Activated naive CD4-positive, alpha-beta T cell treated with anti-CD3 and anti-CD28 coated beads, Interleukin-2, amount 50 U/mL, for 72 hours (primary cell): Measurements from ENCODE around the gene LZTS2. TPM values are rescaled to one million over a fixed set of nuclear protein-coding genes. Genes with fewer than 3 reads are reported as not detected.

Experiments used
- ATAC-seq, 2 donors: fragments of 150-1000 bp; cut with Tn5 transposase; 2 replicates each; pipeline ENCODE4 v1.10.0; 2021; ENCODE audit warnings: mild to moderate bottlenecking in 2 of 2, moderate library complexity in 2 of 2
- DNase-seq, 2 donors: peaks; one replicate each; pipeline ENCODE4 v3.0.0; 2021 to 2022; ENCODE audit warnings: low spot score in 2 of 2
- H3K27ac Mint-ChIP-seq, 2 donors: one replicate each; pipeline ENCODE4 v1.8.0; 2022; ENCODE audit warnings: mild to moderate bottlenecking in 2 of 2, mixed read lengths in 2 of 2
- H3K36me3 Mint-ChIP-seq, 2 donors: one replicate each; pipeline ENCODE4 v1.8.0; 2022; ENCODE audit warnings: mixed read lengths in 2 of 2
- H3K9me3 Mint-ChIP-seq, 2 donors: one replicate each; pipeline ENCODE4 v1.8.0; 2022; ENCODE audit warnings: mixed read lengths in 2 of 2
- total RNA-seq, 2 donors: library from RNA; stranded (reverse); gene quantifications; one replicate each; pipeline ENCODE4 v1.2.3, GENCODE V29; 2022

The LZTS2 gene
- total RNA-seq, 2 donors from 2014 or later = 6.8 to 19.2 TPM

DNA sequence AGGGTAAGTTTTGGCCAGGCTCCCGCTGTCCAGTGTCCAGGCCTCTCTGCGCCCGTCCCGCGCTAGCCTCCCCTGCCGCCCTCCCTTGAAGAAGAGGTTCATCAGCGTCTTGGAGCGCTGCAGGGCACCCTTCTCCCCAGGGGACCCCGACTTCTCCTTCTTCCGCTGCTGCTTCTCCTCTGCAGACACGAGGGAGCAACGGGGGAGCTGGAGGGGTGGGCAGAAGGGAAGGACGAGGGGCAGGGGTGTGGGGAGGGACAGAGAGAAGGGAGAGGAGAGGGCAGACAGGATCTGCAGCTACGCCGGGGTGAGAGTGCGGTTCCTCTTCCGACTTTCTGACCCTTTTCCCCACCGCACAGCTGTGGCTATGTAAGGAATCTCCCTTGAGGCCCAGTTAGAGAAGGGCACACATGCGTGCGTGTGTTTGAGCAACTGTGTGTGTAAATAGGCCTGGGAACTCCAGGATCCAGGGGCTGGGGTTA is 18.6 kb downstream of the LZTS2 start:
- Mint-ChIP-seq H3K27ac (no peak overlapping the region), H3K9me3 (no peaks in the 10 kb centered on the region), H3K36me3 (no peaks in the 10 kb centered on the region)
- ATAC-seq (no peak), DNase-seq (no peak)

DNA sequence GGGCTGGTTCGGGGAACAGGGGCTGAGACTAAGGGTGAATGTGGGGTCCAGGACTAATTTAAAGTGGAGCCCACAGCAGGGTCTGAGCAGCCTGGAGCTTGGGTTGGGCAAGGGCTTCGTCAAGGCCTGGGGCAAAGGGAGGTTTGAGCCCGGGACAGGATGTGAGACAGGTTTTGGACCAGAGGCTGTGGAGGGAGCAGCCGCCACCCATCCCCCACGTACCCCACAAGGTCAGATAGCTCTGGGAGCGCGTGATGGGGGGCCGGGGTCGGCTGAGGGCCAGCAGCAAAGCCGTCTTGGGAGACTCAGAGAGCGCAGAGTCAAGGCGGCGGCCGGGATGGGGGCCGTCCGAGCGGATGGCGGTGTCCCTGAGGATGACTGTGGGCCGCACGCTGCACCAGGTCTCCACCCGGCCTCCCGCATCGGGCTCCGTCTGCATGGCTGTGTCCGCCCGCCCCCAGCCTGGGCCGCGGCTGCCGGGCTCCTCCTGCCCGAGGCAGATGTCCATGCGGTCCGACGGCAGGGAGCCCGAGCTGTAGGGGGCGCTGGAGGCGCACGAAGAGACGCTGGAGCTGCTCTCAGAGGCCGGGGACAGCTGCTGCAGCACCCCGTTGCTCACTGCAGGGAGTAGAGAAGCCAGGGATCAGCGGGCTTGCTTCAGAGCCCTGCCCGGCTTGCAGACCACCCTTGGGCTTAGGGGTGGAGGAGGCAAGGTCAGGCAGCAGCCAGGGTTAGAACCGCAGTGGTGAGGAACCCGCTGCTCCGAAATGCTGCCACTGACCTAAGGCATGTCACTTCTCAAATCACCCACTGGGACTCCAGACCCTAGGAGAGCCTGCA is 19.2 kb downstream of the LZTS2 start:
- H3K27ac Mint-ChIP-seq = no peak overlapping the region
- H3K9me3 Mint-ChIP-seq = no peaks in the 10 kb centered on the region
- DNase-seq (peak; percentile 71 to 93), ATAC-seq (peak; percentile 81 to 82)
- no peaks in the 10 kb centered on the region for H3K36me3 Mint-ChIP-seq

DNA sequence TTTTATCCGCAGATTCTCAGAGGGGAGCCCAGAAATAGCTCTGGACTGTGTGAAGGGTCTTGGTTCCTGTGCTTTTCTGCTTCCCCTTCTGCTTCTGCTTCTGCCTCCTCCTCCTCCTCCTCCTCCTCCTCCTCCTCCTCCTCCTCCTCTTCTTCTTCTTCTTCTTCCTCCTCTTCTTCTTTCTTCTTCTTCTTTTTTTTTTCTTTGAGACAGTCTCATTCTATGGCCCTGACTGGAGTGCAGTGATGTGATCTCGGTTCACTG is 19.8 kb downstream of the LZTS2 start:
- no peaks in the 10 kb centered on the region for H3K9me3 Mint-ChIP-seq
- DNase-seq = no peak
- H3K36me3 Mint-ChIP-seq = no peaks in the 10 kb centered on the region
- ATAC-seq = no peak
- H3K27ac Mint-ChIP-seq = no peak overlapping the region

DNA sequence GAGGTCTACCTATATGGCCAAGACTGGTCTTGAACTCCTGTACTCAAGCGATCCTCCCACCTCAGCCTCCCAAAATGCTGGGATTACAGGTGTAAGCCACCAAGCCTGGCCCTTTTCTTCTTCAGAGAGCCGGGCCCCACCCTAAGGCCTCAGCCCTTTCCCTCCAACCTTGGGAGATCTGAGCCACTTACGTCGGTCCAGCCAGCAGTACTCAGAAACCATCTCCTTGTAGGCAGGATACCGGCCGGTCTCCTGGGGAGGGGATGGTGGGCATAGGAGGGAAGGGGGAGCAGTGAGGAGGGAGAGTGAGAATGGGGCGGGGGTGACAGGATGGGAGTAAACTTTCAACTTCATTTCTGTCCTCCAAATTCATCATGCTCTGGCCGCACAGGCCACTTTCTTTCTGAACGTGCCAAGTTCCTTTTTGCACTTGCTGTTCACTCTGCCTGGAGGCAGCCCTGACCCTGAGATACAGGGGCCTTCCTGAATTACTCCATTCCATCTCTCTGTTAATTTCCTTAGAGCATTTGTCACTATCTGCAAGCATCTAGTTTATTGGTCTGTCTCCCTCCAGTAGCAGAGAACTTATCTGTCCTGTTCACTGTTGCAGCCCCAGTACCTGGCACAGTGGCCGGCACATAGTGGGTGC is 20.9 kb downstream of the LZTS2 start:
- Mint-ChIP-seq H3K36me3 (no peaks in the 10 kb centered on the region), H3K27ac (no peak overlapping the region), H3K9me3 (no peaks in the 10 kb centered on the region)
- no peak for ATAC-seq
- no peak for DNase-seq

DNA sequence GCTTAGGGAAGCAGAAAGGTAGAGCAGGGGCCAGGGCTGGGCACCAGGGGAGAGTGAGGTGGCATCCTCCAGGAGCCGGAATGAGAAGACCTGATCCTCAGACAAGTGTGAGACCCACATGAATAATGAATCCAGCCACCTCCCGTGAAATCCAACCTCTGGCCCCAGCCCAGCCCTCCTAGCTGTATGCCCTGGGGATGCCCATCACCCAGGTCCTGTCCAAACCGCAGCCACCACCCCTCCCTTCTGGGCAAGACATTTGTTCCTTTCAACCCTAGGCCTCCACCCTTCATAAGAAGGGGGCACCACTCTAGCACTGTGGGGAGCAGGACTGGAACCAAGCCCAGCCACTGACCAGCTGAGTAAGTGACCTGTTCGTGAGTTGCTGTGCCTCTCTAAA is 21.6 kb downstream of the LZTS2 start:
- H3K27ac Mint-ChIP-seq = no peak overlapping the region
- DNase-seq = no peak
- H3K9me3 Mint-ChIP-seq = no peaks in the 10 kb centered on the region
- H3K36me3 Mint-ChIP-seq = no peaks in the 10 kb centered on the region
- no peak for ATAC-seq

DNA sequence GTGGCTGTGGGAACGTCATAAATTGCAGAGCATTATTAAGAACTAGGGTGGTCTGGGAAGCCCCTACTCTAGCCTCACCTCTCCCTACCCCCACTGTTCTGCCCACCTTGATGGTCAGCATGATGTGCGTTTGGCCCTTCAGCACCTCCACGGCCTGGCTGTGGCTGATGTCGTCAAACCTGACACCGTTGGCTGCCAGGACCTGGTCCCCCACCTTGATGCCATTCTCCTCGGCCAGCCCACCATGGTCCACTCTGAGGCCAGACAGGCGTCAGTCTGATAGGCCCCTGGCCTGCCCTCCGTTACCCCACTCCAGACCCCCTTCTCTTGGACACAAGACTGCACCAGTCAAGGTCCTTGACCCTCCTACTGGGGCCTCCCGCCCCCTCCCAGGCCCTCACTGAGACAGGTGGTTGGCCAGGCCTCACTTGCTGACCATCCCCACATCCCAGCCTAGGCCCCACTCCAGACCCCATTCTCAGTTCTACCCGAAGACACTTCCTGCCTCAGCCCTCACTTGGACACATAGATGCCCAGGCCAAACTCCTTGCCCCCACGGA is 22.2 kb downstream of the LZTS2 start:
- no peak for DNase-seq
- Mint-ChIP-seq H3K27ac (no peak overlapping the region), H3K36me3 (no peaks in the 10 kb centered on the region), H3K9me3 (no peaks in the 10 kb centered on the region)
- ATAC-seq = no peak

DNA sequence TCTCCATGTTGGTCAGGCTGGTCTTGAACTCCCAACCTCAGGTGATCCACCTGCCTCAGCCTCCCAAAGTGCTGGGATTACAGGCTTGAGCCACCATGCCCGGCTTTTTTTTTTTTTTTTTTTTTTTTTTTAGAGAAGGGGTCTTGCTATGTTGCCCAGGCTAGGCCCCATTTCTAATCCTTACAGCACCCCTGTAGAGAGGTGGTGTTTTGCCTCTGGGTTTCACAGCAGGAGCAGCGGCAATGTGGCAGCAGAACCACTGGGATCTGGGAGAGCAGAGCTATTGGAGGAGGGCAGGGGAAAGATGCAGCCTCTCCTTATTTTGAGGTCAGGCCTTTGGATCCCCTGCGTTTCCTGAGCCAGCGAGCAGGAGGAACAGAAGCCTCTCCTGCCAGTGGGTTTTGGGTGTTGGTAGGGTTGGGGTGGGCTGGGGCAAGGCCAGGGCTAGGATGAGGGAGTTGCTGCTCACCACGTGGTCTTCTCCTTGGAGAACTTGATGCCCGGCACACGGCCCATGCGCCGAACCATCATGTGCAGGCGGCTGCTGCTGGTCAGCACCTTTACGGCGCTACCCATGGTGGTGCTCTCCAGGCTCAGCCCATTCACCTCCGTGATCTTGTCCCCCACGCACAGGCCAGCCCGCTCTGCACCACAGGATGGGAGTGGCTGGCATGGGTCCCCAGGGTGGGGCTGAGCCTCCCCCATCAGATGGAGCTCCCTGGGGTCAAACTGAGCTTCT is 23.5 kb downstream of the LZTS2 start:
- Mint-ChIP-seq H3K9me3 (no peaks in the 10 kb centered on the region), H3K27ac (peak overlapping the region in 1 of 2 donors; percentile 50), H3K36me3 (no peaks in the 10 kb centered on the region)
- no peak for ATAC-seq
- no peak for DNase-seq

DNA sequence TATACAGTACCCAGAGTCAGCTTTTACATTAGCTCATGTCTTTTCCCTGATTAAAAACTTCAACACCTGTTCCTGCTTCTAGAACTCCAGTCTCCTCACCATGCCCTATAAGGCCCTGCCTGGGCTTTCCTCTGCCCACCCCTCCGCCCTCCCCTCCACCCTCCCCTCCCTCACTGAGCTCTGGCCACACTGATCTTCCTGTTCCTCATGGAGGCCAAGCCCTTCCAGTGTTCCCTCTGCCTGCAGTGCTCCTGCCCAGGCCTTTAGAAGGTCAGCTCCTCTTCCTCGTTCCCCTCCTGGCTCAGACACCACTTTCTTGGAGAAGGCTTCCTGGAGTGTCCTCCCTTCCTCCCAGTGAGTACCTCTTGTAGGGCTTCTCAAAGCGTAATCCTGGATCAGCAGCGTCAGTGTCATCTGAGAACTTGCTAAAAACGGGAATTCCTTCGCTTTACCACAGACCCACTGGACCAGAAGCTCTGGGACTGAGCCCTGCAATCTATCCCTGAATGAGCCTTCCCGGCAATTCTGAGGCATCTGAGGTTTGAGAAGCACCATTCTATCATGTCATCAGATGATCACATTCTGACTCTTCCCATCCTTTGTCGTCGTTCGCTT is 27.6 kb downstream of the LZTS2 start:
- ATAC-seq (no peak), DNase-seq (no peak)
- no peaks in the 10 kb centered on the region for H3K9me3 Mint-ChIP-seq
- no peaks in the 10 kb centered on the region for H3K36me3 Mint-ChIP-seq
- H3K27ac Mint-ChIP-seq = no peak overlapping the region

DNA sequence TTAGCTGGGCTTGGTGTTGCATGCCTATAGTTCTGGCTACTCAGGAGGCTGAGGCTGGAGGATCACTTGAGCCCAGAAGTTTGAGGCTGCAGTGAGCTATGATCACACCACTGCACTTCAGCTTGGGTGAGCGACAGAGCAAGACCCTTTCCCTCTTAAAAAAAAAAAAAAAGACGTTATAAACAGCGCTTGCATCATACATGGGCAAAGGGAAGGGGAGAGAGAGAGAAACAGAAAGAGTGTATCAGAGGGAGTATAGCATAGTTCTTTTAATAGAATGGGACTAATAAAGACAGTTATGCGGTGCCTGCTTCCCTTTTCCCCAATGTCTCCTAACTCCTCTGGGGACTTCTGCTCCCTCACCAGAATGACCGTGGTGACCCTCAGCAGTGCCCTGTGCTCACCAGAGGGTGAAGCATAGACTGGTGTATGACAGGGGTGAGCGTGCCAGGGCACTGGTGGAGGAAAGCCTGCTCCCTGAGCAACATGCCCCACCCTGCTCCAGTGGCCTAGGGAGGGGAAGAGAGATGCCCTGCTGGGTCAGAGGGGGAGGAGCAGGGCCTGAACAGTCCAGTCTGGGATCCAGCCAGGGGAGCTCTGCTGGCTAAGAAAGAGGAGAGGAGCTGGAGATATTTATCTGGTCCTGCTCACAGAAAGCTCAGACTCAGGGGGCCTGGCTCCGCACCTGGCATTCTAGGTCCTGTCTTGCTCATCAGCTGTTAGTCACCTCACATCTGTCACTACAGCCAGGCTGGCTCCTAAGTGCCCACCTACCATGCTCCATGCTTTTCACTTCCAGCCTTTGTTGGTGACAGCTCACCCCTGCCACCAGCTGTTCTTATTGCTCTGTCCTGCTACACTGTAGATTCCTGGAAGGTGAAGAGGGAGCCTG is 29.1 kb downstream of the LZTS2 start:
- no peaks in the 10 kb centered on the region for H3K9me3 Mint-ChIP-seq
- H3K36me3 Mint-ChIP-seq = no peaks in the 10 kb centered on the region
- ATAC-seq (no peak), DNase-seq (no peak)
- no peak overlapping the region for H3K27ac Mint-ChIP-seq

DNA sequence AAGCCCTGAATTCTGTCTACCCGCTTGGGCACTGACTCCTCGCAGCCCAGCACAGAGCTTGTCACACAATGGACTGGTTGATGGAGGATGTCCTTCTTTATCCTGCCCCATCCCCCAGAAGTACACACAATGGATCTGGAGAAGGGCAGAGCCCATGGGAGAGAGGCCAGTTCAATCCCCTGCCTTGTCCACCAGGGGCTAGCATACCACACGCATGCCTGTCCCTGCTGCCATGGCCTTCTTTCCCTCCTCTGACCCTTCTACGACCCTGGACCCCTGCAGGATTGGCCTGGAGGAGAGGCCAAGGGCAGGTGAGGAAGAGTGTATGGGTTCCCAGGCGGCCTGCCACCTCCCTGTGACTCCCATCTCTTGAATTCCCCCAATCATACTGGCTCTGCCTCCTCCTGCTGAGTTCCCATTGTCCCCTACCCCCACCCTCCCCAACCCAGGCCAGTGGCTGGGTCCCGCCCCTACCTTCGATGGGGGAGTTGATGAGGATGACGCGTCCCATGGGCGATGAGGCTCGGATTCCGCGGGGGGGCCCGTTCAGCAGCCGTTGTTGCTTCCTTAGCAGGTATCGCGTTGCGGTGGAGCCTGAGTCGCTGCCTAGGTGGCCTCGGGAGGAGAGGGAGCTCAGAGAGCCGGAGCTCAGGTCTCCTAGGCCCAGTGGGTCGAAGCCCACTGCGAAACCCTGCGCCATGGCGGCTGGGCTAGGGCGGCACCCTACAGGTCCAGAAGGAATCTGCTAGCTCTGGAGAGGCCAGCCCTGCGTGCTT is 30.1 kb downstream of the LZTS2 start:
- Mint-ChIP-seq H3K9me3 (no peaks in the 10 kb centered on the region), H3K36me3 (no peaks in the 10 kb centered on the region)
- no peak for ATAC-seq

DNA sequence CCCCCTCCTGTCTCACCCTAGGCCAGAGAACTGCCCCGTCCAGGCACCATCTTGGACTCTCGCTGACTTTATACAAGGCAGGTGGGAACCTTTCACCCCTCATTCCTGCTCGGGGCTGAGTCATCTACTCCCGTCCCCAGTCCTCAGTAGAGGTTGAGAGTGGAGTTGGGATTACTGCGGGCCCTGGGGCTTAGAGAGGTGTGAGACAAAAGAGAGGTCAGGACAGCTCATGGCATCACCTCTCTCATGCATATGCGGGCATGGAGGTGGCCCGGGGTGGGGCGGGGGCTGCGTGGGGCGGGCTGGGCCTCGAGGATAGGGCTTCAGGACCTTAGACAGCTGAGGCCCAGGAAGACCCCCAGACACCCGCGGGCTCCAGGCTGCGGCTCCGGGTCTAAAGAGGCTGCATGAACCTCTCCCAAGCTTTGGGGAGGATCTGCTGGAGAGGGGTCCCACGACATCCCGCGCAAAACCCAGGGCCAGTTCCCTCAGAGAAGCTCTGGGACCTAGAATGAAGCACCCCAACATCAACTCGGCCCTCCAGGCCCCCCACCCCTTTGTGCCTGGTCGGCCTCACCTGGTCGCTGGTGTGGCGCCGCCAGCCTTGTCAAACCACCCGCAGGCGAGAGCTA is 31.0 kb downstream of the LZTS2 start:
- Mint-ChIP-seq H3K36me3 (no peaks in the 10 kb centered on the region), H3K27ac (peak overlapping the region in 1 of 2 donors; percentile 86), H3K9me3 (no peaks in the 10 kb centered on the region)
- DNase-seq (no peak), ATAC-seq (no peak)

More for the DNA sequence above, 30.1 kb downstream of the LZTS2 start:
- H3K27ac Mint-ChIP-seq = no peak overlapping the region
- DNase-seq = no peak

DNA sequence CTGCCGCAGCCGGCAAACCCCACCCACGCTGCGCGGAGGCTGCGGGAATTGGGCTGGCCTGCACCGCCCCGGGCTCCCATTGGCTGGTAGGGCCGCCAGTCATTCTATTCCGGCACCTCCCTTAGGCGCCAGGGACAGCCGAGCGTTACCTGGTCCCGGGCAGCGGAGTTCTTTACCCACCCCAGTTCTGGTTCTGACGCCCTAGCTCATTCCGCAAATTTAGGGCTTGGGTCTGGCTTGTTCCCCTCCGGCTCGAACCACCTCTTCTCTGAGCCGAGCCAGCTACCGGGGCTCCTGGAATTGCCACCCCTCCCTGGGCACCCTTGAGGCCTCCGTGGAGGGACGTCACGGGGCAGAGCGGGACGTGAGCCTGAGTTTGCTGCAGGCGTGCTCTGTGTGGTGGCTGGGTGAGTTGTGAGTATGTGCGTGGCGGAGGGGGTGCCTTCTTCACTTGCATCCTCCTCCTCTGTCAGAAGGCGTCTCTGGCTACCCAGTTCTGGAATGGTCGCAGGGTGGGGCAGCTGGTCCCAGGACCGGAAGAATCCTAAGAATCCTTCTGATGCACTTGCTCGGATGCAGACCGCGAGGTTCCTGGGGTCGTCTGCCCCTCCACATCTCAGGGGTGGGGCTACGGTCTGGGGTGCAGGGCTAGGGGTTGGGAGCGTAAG is 31.7 kb downstream of the LZTS2 start, which contains the start of the genes PDZD7 and SFXN3:
TSS of gene PDZD7 (minus strand) at position 2 of the 668 bp plus-strand sequence. CDS start 910 bp downstream, outside the sequence.
TSS of gene SFXN3 (plus strand) at position 107 of the 668 bp plus-strand sequence. CDS start 3,461 bp downstream, outside the sequence.
- H3K36me3 Mint-ChIP-seq = no peaks in the 10 kb centered on the region
- peak within 1 kb of the TSS; percentile 85 to 86 for H3K27ac Mint-ChIP-seq
- no peaks in the 10 kb centered on the region for H3K9me3 Mint-ChIP-seq
- ATAC-seq = peak; percentile 85 to 86
- DNase-seq = peak; percentile 97 to 98

DNA sequence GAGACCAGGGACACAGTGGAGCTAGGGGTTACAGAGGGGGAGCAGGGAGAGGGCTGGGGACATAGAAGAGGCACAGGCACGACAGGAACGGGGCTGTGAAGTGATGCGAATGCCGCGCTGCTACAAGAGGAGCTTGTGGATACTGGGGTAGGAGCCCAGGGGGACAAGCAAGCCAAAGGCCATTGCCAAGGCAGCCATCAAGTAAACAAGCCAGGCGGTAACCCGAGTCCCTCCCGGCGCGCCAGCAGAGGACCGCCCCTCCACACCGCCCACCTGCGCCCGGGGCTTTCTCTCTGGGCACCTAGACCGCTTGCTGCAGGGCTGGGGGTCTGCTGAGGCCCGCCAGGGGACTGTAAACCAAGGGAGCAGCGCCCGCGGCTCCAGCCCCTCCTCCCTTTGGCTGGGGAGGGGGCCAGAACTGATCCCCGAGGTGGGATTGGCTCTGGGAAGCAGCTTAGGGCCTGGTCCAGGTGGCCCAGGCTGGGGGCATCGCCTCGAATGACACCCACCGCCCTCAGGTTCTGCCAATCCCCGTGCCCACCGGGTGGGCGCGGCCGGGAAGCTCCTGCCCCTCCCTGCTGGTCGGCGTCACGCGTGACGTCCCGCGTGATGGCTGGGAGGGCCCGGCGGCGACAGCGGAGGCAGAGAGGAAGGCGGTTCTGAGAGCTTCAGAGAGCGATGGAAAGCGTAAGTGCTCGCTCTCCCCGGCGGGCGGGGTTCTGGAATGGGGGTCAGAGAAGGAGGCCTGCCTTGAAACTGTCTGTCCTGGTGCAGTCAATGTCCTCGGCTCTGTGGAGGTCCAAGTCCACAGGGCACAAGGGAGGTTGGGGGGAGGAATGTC is 32.4 kb downstream of the LZTS2 start:
- H3K9me3 Mint-ChIP-seq = no peaks in the 10 kb centered on the region
- peak overlapping the region; percentile 85 to 86 for H3K27ac Mint-ChIP-seq
- DNase-seq (peak; percentile 65 to 66), ATAC-seq (peak; percentile 42 to 56)
- H3K36me3 Mint-ChIP-seq = no peaks in the 10 kb centered on the region
